Esophagus squamous epithelium (tissue), 4 donors: ENCODE measurements around the gene NUCB1.
"Not testable (repeated sequence)": the region's sequence is repeated elsewhere in the genome, so short reads cannot be mapped to it uniquely, and the experiment has no call there.

Experiments
- POLR2A ChIP-seq, 4 donors: fragments of 450-650 bp; IDR thresholded peaks; one replicate each; pipeline ENCODE4 v1.6.1; 2017; ENCODE audit warnings: antibody characterized with exemption in 4 of 4, mild to moderate bottlenecking in 4 of 4, moderate library complexity in 3 of 4
- TF ChIP-seq, protein P1 (sequence below), 6 experiments: fragments of 450-650 bp in 4 of 6; fragments of 200-600 bp in 2 of 6; sonication (generic) in 2 of 6; IDR thresholded peaks; one replicate each; pipeline ENCODE4 v1.5.1; 2016 to 2019; ENCODE audit warnings: antibody characterized with exemption in 6 of 6, mild to moderate bottlenecking in 4 of 6, moderate library complexity in 4 of 6

DNA sequence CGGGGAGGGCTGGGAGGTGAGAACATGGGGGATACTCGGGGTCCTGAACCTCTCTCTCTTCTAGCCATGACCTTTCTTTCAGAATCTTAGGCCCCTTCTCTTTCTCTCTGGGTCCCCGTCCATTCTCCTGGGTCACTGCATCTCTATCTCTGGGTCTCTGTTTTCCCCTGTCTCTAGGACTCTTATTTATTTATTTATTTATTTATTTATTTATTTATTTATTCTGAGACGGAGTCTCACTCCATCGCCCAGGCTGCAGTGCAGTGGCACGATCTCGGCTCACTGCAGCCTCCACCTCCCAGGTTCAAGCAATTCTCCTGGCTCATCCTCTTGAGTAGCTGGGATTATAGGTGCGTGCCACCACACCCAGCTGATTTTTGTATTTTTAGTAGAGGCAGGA lies 19.2 kb downstream of the NUCB1 start:
- not testable (repeated sequence) for TF ChIP-seq POLR2A (IDR thresholded peaks at IDR 0.05)
- TF ChIP-seq, protein P1, sequence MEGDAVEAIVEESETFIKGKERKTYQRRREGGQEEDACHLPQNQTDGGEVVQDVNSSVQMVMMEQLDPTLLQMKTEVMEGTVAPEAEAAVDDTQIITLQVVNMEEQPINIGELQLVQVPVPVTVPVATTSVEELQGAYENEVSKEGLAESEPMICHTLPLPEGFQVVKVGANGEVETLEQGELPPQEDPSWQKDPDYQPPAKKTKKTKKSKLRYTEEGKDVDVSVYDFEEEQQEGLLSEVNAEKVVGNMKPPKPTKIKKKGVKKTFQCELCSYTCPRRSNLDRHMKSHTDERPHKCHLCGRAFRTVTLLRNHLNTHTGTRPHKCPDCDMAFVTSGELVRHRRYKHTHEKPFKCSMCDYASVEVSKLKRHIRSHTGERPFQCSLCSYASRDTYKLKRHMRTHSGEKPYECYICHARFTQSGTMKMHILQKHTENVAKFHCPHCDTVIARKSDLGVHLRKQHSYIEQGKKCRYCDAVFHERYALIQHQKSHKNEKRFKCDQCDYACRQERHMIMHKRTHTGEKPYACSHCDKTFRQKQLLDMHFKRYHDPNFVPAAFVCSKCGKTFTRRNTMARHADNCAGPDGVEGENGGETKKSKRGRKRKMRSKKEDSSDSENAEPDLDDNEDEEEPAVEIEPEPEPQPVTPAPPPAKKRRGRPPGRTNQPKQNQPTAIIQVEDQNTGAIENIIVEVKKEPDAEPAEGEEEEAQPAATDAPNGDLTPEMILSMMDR (IDR thresholded peaks at IDR 0.05), result not testable (repeated sequence)
